Effector memory CD8-positive, alpha-beta T cell (primary cell): ENCODE measurements around the gene SPON1.
"Not testable (repeated sequence)": the region's sequence is repeated elsewhere in the genome, so short reads cannot be mapped to it uniquely, and the experiment has no call there.

ENCODE experiments used
- ATAC-seq: fragments of 150-1000 bp; cut with Tn5 transposase; replicated peaks from 2 replicates; pipeline ENCODE4 v1.10.0; 2021; ENCODE audit warnings: mild to moderate bottlenecking, moderate library complexity
- DNase-seq, 3 experiments: peaks; one replicate each; pipeline ENCODE4 v3.0.0; 2021
- H3K27ac Mint-ChIP-seq, 2 donors: one replicate each; pipeline ENCODE4 v1.8.0; 2022; ENCODE audit warnings: mild to moderate bottlenecking in 2 of 2, mixed read lengths in 2 of 2, moderate library complexity in 2 of 2
- H3K27me3 Mint-ChIP-seq, 2 donors: one replicate each; pipeline ENCODE4 v1.8.0; 2022; ENCODE audit warnings: mixed read lengths in 2 of 2
- H3K36me3 Mint-ChIP-seq: one replicate; pipeline ENCODE4 v1.8.0; 2022; ENCODE audit warnings: mild to moderate bottlenecking, moderate library complexity, mixed read lengths; ENCODE audit not compliant: insufficient read depth
- H3K4me1 Mint-ChIP-seq, 2 donors: one replicate each; pipeline ENCODE4 v1.8.0; 2022; ENCODE audit warnings: low read depth in 2 of 2, mixed read lengths in 2 of 2
- H3K4me3 Mint-ChIP-seq, 2 donors: one replicate each; pipeline ENCODE4 v1.8.0; 2022; ENCODE audit warnings: mild to moderate bottlenecking in 2 of 2, mixed read lengths in 2 of 2, moderate library complexity in 2 of 2
- H3K9me3 Mint-ChIP-seq, 2 donors: one replicate each; pipeline ENCODE4 v1.8.0; 2022; ENCODE audit warnings: mixed read lengths in 2 of 2
- total RNA-seq, 9 experiments: gene quantifications; one replicate each; lab custom pipeline; 2026; lab: John Stamatoyannopoulos, UW

SPON1 gene
- total RNA-seq, result 0.24 to 95.3 (median 7.4) reads per million in 9 experiments

- peak within 1 kb of the TSS; percentile 68 to 77 for H3K4me3 Mint-ChIP-seq
- no peaks in the 10 kb centered on the region for H3K9me3 Mint-ChIP-seq
- DNase-seq (peak in 1 of 3 experiments; percentile 18), ATAC-seq (peak; percentile 74)
- peaks cover 3 to 11% of the 10 kb centered on the region in 2 donors for H3K4me1 Mint-ChIP-seq
- H3K36me3 Mint-ChIP-seq, result peaks cover 2% of the 10 kb centered on the region
- no peak within 1 kb of the TSS for H3K27ac Mint-ChIP-seq
- peaks cover 71 to 82% of the 10 kb centered on the region in 2 donors for H3K27me3 Mint-ChIP-seq
Measured at GRCh38 chr11:13962562-13963168, at the start of gene SPON1. Gene SPON1 (plus strand): TSS chr11:13962723. CDS start chr11:13962905, 182 bp downstream.

GRCh38 chr11:13917264-13917663 lies 45.3 kb upstream of the SPON1 start:
- peaks cover 3 to 16% of the 10 kb centered on the region in 2 donors for H3K9me3 Mint-ChIP-seq
- H3K27ac Mint-ChIP-seq, result no peak overlapping the region
- H3K36me3 Mint-ChIP-seq, result no peaks in the 10 kb centered on the region
- peaks cover 4 to 12% of the 10 kb centered on the region in 2 donors for H3K4me1 Mint-ChIP-seq
- H3K27me3 Mint-ChIP-seq, result peaks cover 33 to 38% of the 10 kb centered on the region in 2 donors
- ATAC-seq (no peak), DNase-seq (no peak)
- no peak overlapping the region for H3K4me3 Mint-ChIP-seq

GRCh38 chr11:13917904-13918303 lies 44.6 kb upstream of the SPON1 start:
- Mint-ChIP-seq H3K9me3 (peaks cover 3 to 16% of the 10 kb centered on the region in 2 donors), H3K27ac (no peak overlapping the region), H3K36me3 (no peaks in the 10 kb centered on the region), H3K4me3 (no peak overlapping the region), H3K27me3 (peaks cover 33 to 38% of the 10 kb centered on the region in 2 donors), H3K4me1 (peaks cover 8 to 17% of the 10 kb centered on the region in 2 donors)
- ATAC-seq (no peak), DNase-seq (no peak)

- Mint-ChIP-seq H3K4me1 (peaks cover 29 to 45% of the 10 kb centered on the region in 2 donors), H3K27ac (peak overlapping the region in 1 of 2 donors; percentile 62), H3K4me3 (no peak overlapping the region), H3K36me3 (no peaks in the 10 kb centered on the region), H3K27me3 (peaks cover 23 to 29% of the 10 kb centered on the region in 2 donors), H3K9me3 (peaks cover 6 to 23% of the 10 kb centered on the region in 2 donors)
- no peak for ATAC-seq
- DNase-seq, result no peak
Measured at GRCh38 chr11:13920756-13921155, 41.8 kb upstream of the SPON1 start.

- H3K27ac Mint-ChIP-seq, result peak overlapping the region; percentile 46 to 62
- H3K4me1 Mint-ChIP-seq, result peaks cover 29 to 46% of the 10 kb centered on the region in 2 donors
- peaks cover 5 to 17% of the 10 kb centered on the region in 2 donors for H3K9me3 Mint-ChIP-seq
- DNase-seq (no peak), ATAC-seq (no peak)
- H3K27me3 Mint-ChIP-seq, result peaks cover 17 to 21% of the 10 kb centered on the region in 2 donors
- no peak overlapping the region for H3K4me3 Mint-ChIP-seq
- H3K36me3 Mint-ChIP-seq, result no peaks in the 10 kb centered on the region
Measured at GRCh38 chr11:13921545-13921944, 41.0 kb upstream of the SPON1 start.

- H3K4me3 Mint-ChIP-seq, result peak overlapping the region; percentile 80 to 83
- H3K27me3 Mint-ChIP-seq, result peaks cover under 1 to 7% of the 10 kb centered on the region in 2 donors
- DNase-seq, result no peak
- peak overlapping the region; percentile 91 to 95 for H3K27ac Mint-ChIP-seq
- H3K36me3 Mint-ChIP-seq, result no peaks in the 10 kb centered on the region
- ATAC-seq, result no peak
- peaks cover 3 to 7% of the 10 kb centered on the region in 2 donors for H3K9me3 Mint-ChIP-seq
- H3K4me1 Mint-ChIP-seq, result peaks cover 29 to 45% of the 10 kb centered on the region in 2 donors
Measured at GRCh38 chr11:13923182-13923581, 39.3 kb upstream of the SPON1 start.

- H3K36me3 Mint-ChIP-seq, result no peaks in the 10 kb centered on the region
- peaks cover 0 to 2% of the 10 kb centered on the region in 2 donors for H3K27me3 Mint-ChIP-seq
- peak; percentile 91 for ATAC-seq
- peaks cover 3 to 7% of the 10 kb centered on the region in 2 donors for H3K9me3 Mint-ChIP-seq
- H3K4me3 Mint-ChIP-seq, result peak overlapping the region; percentile 80 to 83
- peak in 1 of 3 experiments; percentile 17 for DNase-seq
- H3K4me1 Mint-ChIP-seq, result peaks cover 29 to 46% of the 10 kb centered on the region in 2 donors
- peak overlapping the region; percentile 91 to 95 for H3K27ac Mint-ChIP-seq
Measured at GRCh38 chr11:13923716-13924650, 38.5 kb upstream of the SPON1 start.

- H3K36me3 Mint-ChIP-seq, result peaks cover 2% of the 10 kb centered on the region
- no peaks in the 10 kb centered on the region for H3K27me3 Mint-ChIP-seq
- DNase-seq (no peak), ATAC-seq (no peak)
- H3K9me3 Mint-ChIP-seq, result peaks cover 3 to 7% of the 10 kb centered on the region in 2 donors
- H3K27ac Mint-ChIP-seq, result peak overlapping the region; percentile 91 to 95
- H3K4me3 Mint-ChIP-seq, result peak overlapping the region; percentile 11 to 83
- H3K4me1 Mint-ChIP-seq, result peaks cover 33 to 48% of the 10 kb centered on the region in 2 donors
Measured at GRCh38 chr11:13924801-13925327, 37.7 kb upstream of the SPON1 start.

GRCh38 chr11:13926366-13926765 lies 36.2 kb upstream of the SPON1 start:
- ATAC-seq, DNase-seq, H3K4me3 Mint-ChIP-seq, H3K9me3 Mint-ChIP-seq, H3K36me3 Mint-ChIP-seq, H3K27me3 Mint-ChIP-seq, H3K27ac Mint-ChIP-seq: not testable (repeated sequence)
- peaks cover 35 to 49% of the 10 kb centered on the region in 2 donors for H3K4me1 Mint-ChIP-seq

- H3K27me3 Mint-ChIP-seq, result no peaks in the 10 kb centered on the region
- ATAC-seq (no peak), DNase-seq (no peak)
- no peak overlapping the region for H3K27ac Mint-ChIP-seq
- H3K36me3 Mint-ChIP-seq, result peaks cover 2% of the 10 kb centered on the region
- H3K4me3 Mint-ChIP-seq, result no peak overlapping the region
- peaks cover 31 to 48% of the 10 kb centered on the region in 2 donors for H3K4me1 Mint-ChIP-seq
- peaks cover 3 to 7% of the 10 kb centered on the region in 2 donors for H3K9me3 Mint-ChIP-seq
Measured at GRCh38 chr11:13926981-13927380, 35.5 kb upstream of the SPON1 start.

- H3K27me3 Mint-ChIP-seq, result no peaks in the 10 kb centered on the region
- no peak overlapping the region for H3K4me3 Mint-ChIP-seq
- no peak overlapping the region for H3K27ac Mint-ChIP-seq
- H3K9me3 Mint-ChIP-seq, result peaks cover 3 to 7% of the 10 kb centered on the region in 2 donors
- H3K4me1 Mint-ChIP-seq, result peaks cover 31 to 47% of the 10 kb centered on the region in 2 donors
- H3K36me3 Mint-ChIP-seq, result peaks cover 2% of the 10 kb centered on the region
- no peak for DNase-seq
- ATAC-seq, result no peak
Measured at GRCh38 chr11:13927481-13927880, 35.0 kb upstream of the SPON1 start.

GRCh38 chr11:13928566-13929251 lies 33.8 kb upstream of the SPON1 start:
- no peak for ATAC-seq
- Mint-ChIP-seq H3K4me1 (peaks cover 20 to 34% of the 10 kb centered on the region in 2 donors), H3K36me3 (peaks cover 2% of the 10 kb centered on the region), H3K4me3 (no peak overlapping the region), H3K9me3 (peaks cover 3 to 7% of the 10 kb centered on the region in 2 donors), H3K27me3 (no peaks in the 10 kb centered on the region), H3K27ac (peak overlapping the region in 1 of 2 donors; percentile 3)
- no peak for DNase-seq
